ENCODE measurements around the gene RBM33.

The RBM33 gene

DNA sequence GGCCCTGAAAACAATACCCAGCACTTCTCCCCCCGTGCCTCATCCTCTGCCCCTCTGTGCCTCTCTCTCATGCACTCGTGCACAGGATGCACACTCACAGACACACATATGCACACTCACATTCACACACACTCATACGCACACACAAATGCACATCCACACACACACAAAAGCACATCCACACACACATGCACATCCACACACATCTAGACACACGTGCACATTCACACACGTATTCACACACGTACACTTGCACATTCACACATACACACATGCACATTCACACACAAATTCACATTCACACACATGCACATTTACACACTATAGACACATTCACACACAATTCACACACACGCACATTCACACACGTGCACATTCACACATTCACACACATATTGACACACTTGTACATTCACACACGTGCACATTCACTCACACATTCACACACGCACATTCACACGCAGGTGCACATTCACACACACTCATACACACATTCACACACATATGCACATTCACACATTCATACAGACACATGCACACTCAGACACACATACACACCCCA is 148.6 kb downstream of the RBM33 start:
- WGBS, 2 donors (ENCODE audit: extremely low coverage in 2 of 2, insufficient read length in 2 of 2, insufficient replicate concordance in 1 of 2) = 100% methylated on average over 1 to 2 of the region's 11 CpGs
- H2BK12ac ChIP-seq (ENCODE audit: low read length) = no peak overlapping the region
- DNase-seq (ENCODE audit: low spot score) = no peak

DNA sequence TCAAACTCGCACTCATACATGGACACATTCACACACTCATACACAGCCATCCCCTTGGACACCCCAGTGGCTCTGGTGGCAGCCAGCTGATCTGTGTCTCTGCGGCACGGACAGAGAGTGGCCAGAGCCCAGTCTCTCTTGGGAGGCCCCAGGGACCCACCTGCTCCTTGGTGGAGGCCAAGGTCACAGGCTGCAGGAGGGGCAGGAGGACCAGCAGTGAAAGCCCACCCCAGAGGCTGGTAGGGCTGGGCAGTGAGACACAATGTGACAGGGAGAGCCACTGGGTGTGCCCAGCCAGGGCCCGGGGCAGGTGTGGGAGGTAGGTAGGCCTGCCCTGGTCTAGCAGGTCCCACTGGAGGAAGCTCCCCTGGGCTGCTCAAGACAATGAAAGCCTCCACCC is 149.3 kb downstream of the RBM33 start:
- Histone ChIP-seq H3K4me3 (ENCODE audit: low read length in 2 of 2) (peak overlapping the region in 1 of 2 donors; percentile 47), H3K36me3 (replicated peaks in 1 of 2; ENCODE audit: control insufficient read depth in 2 of 2, insufficient read depth in 2 of 2, low read length in 2 of 2) (peaks cover 0 to 2% of the 10 kb centered on the region in 2 donors), H3K9me3 (replicated peaks in 1 of 2; ENCODE audit: control insufficient read depth in 2 of 2, insufficient read depth in 1 of 2, low read depth in 1 of 2, low read length in 2 of 2) (peaks cover 0 to 7% of the 10 kb centered on the region in 2 donors), H3K27ac (replicated peaks; ENCODE audit: low read length) (no peak overlapping the region), H2BK120ac (ENCODE audit: low read depth, low read length) (no peak overlapping the region), H3K4me2 (ENCODE audit: insufficient read depth, low read length, poor library complexity, severe bottlenecking) (no peak overlapping the region), H2AK5ac (ENCODE audit: low read depth, low read length) (no peak overlapping the region), H2AFZ (ENCODE audit: low read length) (no peak overlapping the region), H3K9ac (ENCODE audit: low read depth, low read length, poor library complexity) (peak overlapping the region; percentile 71), H3K18ac (ENCODE audit: low read length) (peak overlapping the region; percentile 53), H3K27me3 (ENCODE audit: control insufficient read depth in 3 of 3, insufficient read depth in 3 of 3, low read depth in 1 of 3, low read length in 3 of 3) (peaks cover 0 to 32% (median 17%) of the 10 kb centered on the region in 3 experiments), H3K79me1 (ENCODE audit: low read depth, low read length) (no peaks in the 10 kb centered on the region), H3K4ac (ENCODE audit: low read length) (no peak overlapping the region), H3K4me1 (ENCODE audit: control insufficient read depth in 2 of 2, insufficient read depth in 1 of 2, low read depth in 1 of 2, low read length in 2 of 2) (peaks cover 0 to 1% of the 10 kb centered on the region in 2 donors), H4K91ac (ENCODE audit: low read depth, low read length, poor library complexity) (no peak overlapping the region), H3K23ac (ENCODE audit: low read depth, low read length, poor library complexity) (peak overlapping the region; percentile 29), H2BK15ac (ENCODE audit: low read length) (no peak overlapping the region), H3K14ac (ENCODE audit: low read length) (peak overlapping the region; percentile 92), H2BK12ac (ENCODE audit: low read length) (no peak overlapping the region), H2BK5ac (ENCODE audit: low read length) (no peak overlapping the region), H4K8ac (ENCODE audit: low read depth, low read length) (peak overlapping the region; percentile 33)
- DNase-seq (ENCODE audit: low spot score) = no peak
- no CpG with 5 or more reads among the region's 4 CpGs for WGBS, 2 donors (ENCODE audit: extremely low coverage in 2 of 2, insufficient read length in 2 of 2, insufficient replicate concordance in 1 of 2)

More for the DNA sequence above, 148.6 kb downstream of the RBM33 start:
- H3K23ac ChIP-seq (ENCODE audit: low read depth, low read length, poor library complexity) = no peak overlapping the region
- no peak overlapping the region for H2BK5ac ChIP-seq (ENCODE audit: low read length)
- no peak overlapping the region for H3K4ac ChIP-seq (ENCODE audit: low read length)
- H2AFZ ChIP-seq (ENCODE audit: low read length) = no peak overlapping the region
- H2AK5ac ChIP-seq (ENCODE audit: low read depth, low read length) = no peak overlapping the region
- H2BK15ac ChIP-seq (ENCODE audit: low read length) = no peak overlapping the region
- H3K9ac ChIP-seq (ENCODE audit: low read depth, low read length, poor library complexity) = peak overlapping the region; percentile 53
- H3K27me3 ChIP-seq (ENCODE audit: control insufficient read depth in 3 of 3, insufficient read depth in 3 of 3, low read depth in 1 of 3, low read length in 3 of 3) = peaks cover 0 to 26% (median 16%) of the 10 kb centered on the region in 3 experiments
- no peak overlapping the region for H2BK120ac ChIP-seq (ENCODE audit: low read depth, low read length)
- H3K27ac ChIP-seq (replicated peaks; ENCODE audit: low read length) = no peak overlapping the region
- H3K36me3 ChIP-seq (replicated peaks in 1 of 2; ENCODE audit: control insufficient read depth in 2 of 2, insufficient read depth in 2 of 2, low read length in 2 of 2) = peaks cover 0 to 2% of the 10 kb centered on the region in 2 donors
- peak overlapping the region; percentile 33 for H4K8ac ChIP-seq (ENCODE audit: low read depth, low read length)
- H3K79me1 ChIP-seq (ENCODE audit: low read depth, low read length) = no peaks in the 10 kb centered on the region
- peak overlapping the region; percentile 27 for H3K14ac ChIP-seq (ENCODE audit: low read length)
- H3K4me2 ChIP-seq (ENCODE audit: insufficient read depth, low read length, poor library complexity, severe bottlenecking) = no peak overlapping the region
- H3K4me1 ChIP-seq (ENCODE audit: control insufficient read depth in 2 of 2, insufficient read depth in 1 of 2, low read depth in 1 of 2, low read length in 2 of 2) = peaks cover 0 to 1% of the 10 kb centered on the region in 2 donors
- H3K18ac ChIP-seq (ENCODE audit: low read length) = no peak overlapping the region
- no peak overlapping the region for H4K91ac ChIP-seq (ENCODE audit: low read depth, low read length, poor library complexity)
- peaks cover 0 to 7% of the 10 kb centered on the region in 2 donors for H3K9me3 ChIP-seq (replicated peaks in 1 of 2; ENCODE audit: control insufficient read depth in 2 of 2, insufficient read depth in 1 of 2, low read depth in 1 of 2, low read length in 2 of 2)
- peak overlapping the region in 1 of 2 donors; percentile 47 for H3K4me3 ChIP-seq (ENCODE audit: low read length in 2 of 2)

DNA sequence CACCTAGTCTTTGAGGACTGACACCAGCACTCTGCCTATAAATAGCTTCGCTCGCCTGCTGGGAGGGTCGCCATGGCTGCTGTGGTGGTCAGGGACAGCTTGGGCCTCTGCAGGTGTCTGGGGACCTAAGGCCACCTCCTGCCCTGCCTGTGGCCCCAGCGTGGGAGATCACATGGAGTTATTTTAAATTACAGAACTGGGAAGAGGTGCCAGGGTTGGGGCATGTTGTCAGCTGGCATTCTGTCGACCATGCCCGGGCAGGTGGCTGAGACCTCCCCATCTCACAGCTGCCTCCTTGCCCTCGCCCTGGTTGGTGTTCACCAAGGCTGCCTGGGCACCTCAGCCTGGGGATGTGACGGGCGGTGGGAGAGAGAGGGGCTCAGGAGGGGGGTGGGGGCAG is 149.7 kb downstream of the RBM33 start:
- no peak overlapping the region for H2BK120ac ChIP-seq (ENCODE audit: low read depth, low read length)
- DNase-seq (ENCODE audit: low spot score) = no peak
- no peak overlapping the region for H3K18ac ChIP-seq (ENCODE audit: low read length)
- no peak overlapping the region for H2BK5ac ChIP-seq (ENCODE audit: low read length)
- no peak overlapping the region for H3K4ac ChIP-seq (ENCODE audit: low read length)
- no peak overlapping the region for H4K8ac ChIP-seq (ENCODE audit: low read depth, low read length)
- H4K91ac ChIP-seq (ENCODE audit: low read depth, low read length, poor library complexity) = no peak overlapping the region
- no peak overlapping the region for H3K27ac ChIP-seq (replicated peaks; ENCODE audit: low read length)
- no peak overlapping the region for H2BK15ac ChIP-seq (ENCODE audit: low read length)
- WGBS, 2 donors (ENCODE audit: extremely low coverage in 2 of 2, insufficient read length in 2 of 2, insufficient replicate concordance in 1 of 2) = no CpG with 5 or more reads among the region's 9 CpGs
- H3K4me3 ChIP-seq (ENCODE audit: low read length in 2 of 2) = no peak overlapping the region
- no peak overlapping the region for H3K14ac ChIP-seq (ENCODE audit: low read length)
- H3K9ac ChIP-seq (ENCODE audit: low read depth, low read length, poor library complexity) = no peak overlapping the region
- peaks cover 0 to 2% of the 10 kb centered on the region in 2 donors for H3K36me3 ChIP-seq (replicated peaks in 1 of 2; ENCODE audit: control insufficient read depth in 2 of 2, insufficient read depth in 2 of 2, low read length in 2 of 2)
- H3K27me3 ChIP-seq (ENCODE audit: control insufficient read depth in 3 of 3, insufficient read depth in 3 of 3, low read depth in 1 of 3, low read length in 3 of 3) = peaks cover 0 to 37% (median 19%) of the 10 kb centered on the region in 3 experiments
- H3K4me2 ChIP-seq (ENCODE audit: insufficient read depth, low read length, poor library complexity, severe bottlenecking) = no peak overlapping the region
- no peaks in the 10 kb centered on the region for H3K79me1 ChIP-seq (ENCODE audit: low read depth, low read length)
- peaks cover 0 to 7% of the 10 kb centered on the region in 2 donors for H3K9me3 ChIP-seq (replicated peaks in 1 of 2; ENCODE audit: control insufficient read depth in 2 of 2, insufficient read depth in 1 of 2, low read depth in 1 of 2, low read length in 2 of 2)
- H2AFZ ChIP-seq (ENCODE audit: low read length) = no peak overlapping the region
- H2AK5ac ChIP-seq (ENCODE audit: low read depth, low read length) = no peak overlapping the region
- peaks cover 0 to 1% of the 10 kb centered on the region in 2 donors for H3K4me1 ChIP-seq (ENCODE audit: control insufficient read depth in 2 of 2, insufficient read depth in 1 of 2, low read depth in 1 of 2, low read length in 2 of 2)
- no peak overlapping the region for H2BK12ac ChIP-seq (ENCODE audit: low read length)
- H3K23ac ChIP-seq (ENCODE audit: low read depth, low read length, poor library complexity) = no peak overlapping the region

DNA sequence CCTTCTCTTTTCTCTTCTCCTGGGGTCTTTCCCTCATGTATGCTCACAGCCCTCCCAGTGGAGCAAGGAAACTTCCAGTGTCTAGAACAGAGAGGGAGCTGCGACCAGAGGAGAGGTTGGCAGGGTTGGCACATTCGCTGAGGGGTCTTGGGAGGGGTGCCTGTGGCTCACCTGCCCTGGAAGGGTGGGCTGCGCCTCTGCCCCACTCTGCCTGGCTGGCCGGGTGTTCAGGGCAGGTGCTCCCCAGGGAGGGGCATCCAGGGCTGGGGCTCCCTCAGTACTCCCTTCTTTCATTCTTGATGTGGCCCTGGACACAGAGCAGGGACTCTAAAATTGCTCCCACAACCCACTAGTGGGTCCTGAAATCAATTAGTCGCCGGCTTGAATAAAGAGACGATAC is 150.9 kb downstream of the RBM33 start:
- no peak overlapping the region for H3K23ac ChIP-seq (ENCODE audit: low read depth, low read length, poor library complexity)
- H2BK12ac ChIP-seq (ENCODE audit: low read length) = no peak overlapping the region
- H3K4ac ChIP-seq (ENCODE audit: low read length) = no peak overlapping the region
- H2BK15ac ChIP-seq (ENCODE audit: low read length) = no peak overlapping the region
- H4K91ac ChIP-seq (ENCODE audit: low read depth, low read length, poor library complexity) = no peak overlapping the region
- H2BK120ac ChIP-seq (ENCODE audit: low read depth, low read length) = no peak overlapping the region
- H2AK5ac ChIP-seq (ENCODE audit: low read depth, low read length) = no peak overlapping the region
- no peak for DNase-seq (ENCODE audit: low spot score)
- H3K27me3 ChIP-seq (ENCODE audit: control insufficient read depth in 3 of 3, insufficient read depth in 3 of 3, low read depth in 1 of 3, low read length in 3 of 3) = peaks cover 0 to 49% (median 26%) of the 10 kb centered on the region in 3 experiments
- H4K8ac ChIP-seq (ENCODE audit: low read depth, low read length) = peak overlapping the region; percentile 31
- H3K9me3 ChIP-seq (replicated peaks in 1 of 2; ENCODE audit: control insufficient read depth in 2 of 2, insufficient read depth in 1 of 2, low read depth in 1 of 2, low read length in 2 of 2) = peaks cover 0 to 7% of the 10 kb centered on the region in 2 donors
- no peak overlapping the region for H2AFZ ChIP-seq (ENCODE audit: low read length)
- peaks cover 0 to 2% of the 10 kb centered on the region in 2 donors for H3K36me3 ChIP-seq (replicated peaks in 1 of 2; ENCODE audit: control insufficient read depth in 2 of 2, insufficient read depth in 2 of 2, low read length in 2 of 2)
- H3K4me2 ChIP-seq (ENCODE audit: insufficient read depth, low read length, poor library complexity, severe bottlenecking) = no peak overlapping the region
- H3K14ac ChIP-seq (ENCODE audit: low read length) = no peak overlapping the region
- H3K9ac ChIP-seq (ENCODE audit: low read depth, low read length, poor library complexity) = no peak overlapping the region
- H3K4me3 ChIP-seq (ENCODE audit: low read length in 2 of 2) = no peak overlapping the region
- WGBS, 2 donors (ENCODE audit: extremely low coverage in 2 of 2, insufficient read length in 2 of 2, insufficient replicate concordance in 1 of 2) = no CpG with 5 or more reads among the region's 7 CpGs
- H3K18ac ChIP-seq (ENCODE audit: low read length) = no peak overlapping the region
- no peak overlapping the region for H3K27ac ChIP-seq (replicated peaks; ENCODE audit: low read length)
- H3K79me1 ChIP-seq (ENCODE audit: low read depth, low read length) = no peaks in the 10 kb centered on the region
- peak overlapping the region; percentile 88 for H2BK5ac ChIP-seq (ENCODE audit: low read length)
- H3K4me1 ChIP-seq (ENCODE audit: control insufficient read depth in 2 of 2, insufficient read depth in 1 of 2, low read depth in 1 of 2, low read length in 2 of 2) = peaks cover 0 to 1% of the 10 kb centered on the region in 2 donors
